HEK293 (cell line): ENCODE data around the gene FAM180A.

ENCODE experiments used
- CTCF ChIA-PET: fragments of 350-600 bp; formaldehyde crosslinking; extraction: SDS; loops from one replicate; lab custom pipeline; 2021; ENCODE audit warnings: antibody characterized with exemption; lab: Yijun Ruan, JAX
- POLR2A ChIA-PET: fragments of 300-600 bp; formaldehyde crosslinking; extraction: SDS; loops from one replicate; lab custom pipeline; 2020; ENCODE audit warnings: antibody characterized with exemption, inconsistent platforms; lab: Yijun Ruan, JAX
- H3K27ac ChIP-seq: fragments of 200-500 bp; sonication (Bioruptor generic); 2 replicates; pipeline ENCODE4 v1.5.1; 2014; ENCODE audit warnings: low read depth, low read length, control low read depth, inconsistent platforms; ENCODE audit errors: extremely low read depth
- H3K36me3 ChIP-seq, 2 experiments: fragments of 200-500 bp in 1 of 2; sonication (Bioruptor generic) in 1 of 2; 1 replicate in 1 of 2; 2 replicates in 1 of 2; pipeline ENCODE4 v1.5.1; 2014 to 2017; ENCODE audit warnings: inconsistent platforms in 2 of 2, low read length in 2 of 2; ENCODE audit not compliant: control insufficient read depth in 2 of 2, insufficient read depth in 1 of 2
- H3K4me1 ChIP-seq: fragments of 200-500 bp; sonication (Bioruptor generic); 2 replicates; pipeline ENCODE4 v1.5.1; 2014; ENCODE audit warnings: mild to moderate bottlenecking, low read length, inconsistent platforms; ENCODE audit not compliant: control insufficient read depth, insufficient read depth
- H3K4me3 ChIP-seq: 2 replicates; pipeline ENCODE4 v1.5.1; 2011; ENCODE audit warnings: low read depth, mild to moderate bottlenecking, control low read depth, low read length, moderate library complexity
- H3K9me3 ChIP-seq: fragments of 200-500 bp; sonication (Bioruptor generic); 2 replicates; pipeline ENCODE4 v1.5.1; 2014; ENCODE audit warnings: low read depth, low read length, inconsistent platforms; ENCODE audit not compliant: control insufficient read depth, insufficient read depth
- EGR2 ChIP-seq: fragments of 450-650 bp; formaldehyde crosslinking; IDR thresholded peaks from 2 replicates; pipeline ENCODE4 v1.5.1; 2016; ENCODE audit warnings: low read depth, missing biosample characterization, missing genetic modification characterization
- INSM2 ChIP-seq: fragments of 450-650 bp; formaldehyde crosslinking; IDR thresholded peaks from 2 replicates; pipeline ENCODE4 v1.5.1; 2016; ENCODE audit warnings: missing biosample characterization, missing genetic modification characterization
- MYNN ChIP-seq: fragments of 450-650 bp; formaldehyde crosslinking; IDR thresholded peaks from 2 replicates; pipeline ENCODE4 v1.5.1; 2016; ENCODE audit warnings: missing biosample characterization, missing genetic modification characterization, borderline replicate concordance
- TCF7L2 ChIP-seq: IDR thresholded peaks from 2 replicates; pipeline ENCODE4 v1.6.1; 2011; ENCODE audit warnings: low read depth, mild to moderate bottlenecking, inconsistent platforms, low read length, moderate library complexity, borderline replicate concordance
- YY2 ChIP-seq: fragments of 450-650 bp; formaldehyde crosslinking; IDR thresholded peaks from 2 replicates; pipeline ENCODE4 v1.5.1; 2016; ENCODE audit warnings: missing biosample characterization, missing genetic modification characterization
- ZBTB48 ChIP-seq: fragments of 450-650 bp; formaldehyde crosslinking; IDR thresholded peaks from 2 replicates; pipeline ENCODE4 v1.5.1; 2016; ENCODE audit warnings: missing biosample characterization, missing genetic modification characterization
- ZFP41 ChIP-seq: fragments of 450-650 bp; formaldehyde crosslinking; IDR thresholded peaks from 2 replicates; pipeline ENCODE4 v1.5.1; 2016; ENCODE audit warnings: missing biosample characterization, missing genetic modification characterization, borderline replicate concordance
- ZNF121 ChIP-seq: fragments of 450-650 bp; formaldehyde crosslinking; IDR thresholded peaks from 2 replicates; pipeline ENCODE4 v1.5.1; 2016; ENCODE audit warnings: missing biosample characterization, missing genetic modification characterization
- ZNF155 ChIP-seq: fragments of 450-650 bp; formaldehyde crosslinking; IDR thresholded peaks from 2 replicates; pipeline ENCODE4 v1.5.1; 2016; ENCODE audit warnings: missing biosample characterization, missing genetic modification characterization
- ZNF174 ChIP-seq: fragments of 450-650 bp; formaldehyde crosslinking; IDR thresholded peaks from 2 replicates; pipeline ENCODE4 v1.5.0; 2017; ENCODE audit warnings: missing biosample characterization, mild to moderate bottlenecking, missing genetic modification characterization
- ZNF248 ChIP-seq: fragments of 450-650 bp; formaldehyde crosslinking; IDR thresholded peaks from 2 replicates; pipeline ENCODE4 v1.5.1; 2017; ENCODE audit warnings: missing biosample characterization, missing genetic modification characterization
- ZNF501 ChIP-seq: fragments of 450-650 bp; formaldehyde crosslinking; IDR thresholded peaks from 2 replicates; pipeline ENCODE4 v1.5.1; 2016; ENCODE audit warnings: missing biosample characterization, missing genetic modification characterization
- ZNF529 ChIP-seq: fragments of 450-650 bp; formaldehyde crosslinking; IDR thresholded peaks from 2 replicates; pipeline ENCODE4 v1.5.1; 2017; ENCODE audit warnings: missing genetic modification characterization, missing biosample characterization; ENCODE audit not compliant: insufficient replicate concordance
- ZNF692 ChIP-seq: fragments of 450-650 bp; formaldehyde crosslinking; IDR thresholded peaks from 2 replicates; pipeline ENCODE4 v1.5.1; 2016; ENCODE audit warnings: missing biosample characterization, missing genetic modification characterization
- ZNF791 ChIP-seq: fragments of 450-650 bp; formaldehyde crosslinking; IDR thresholded peaks from 2 replicates; pipeline ENCODE4 v1.5.1; 2016; ENCODE audit warnings: missing biosample characterization, missing genetic modification characterization
- ZNF843 ChIP-seq: fragments of 450-650 bp; formaldehyde crosslinking; IDR thresholded peaks from 2 replicates; pipeline ENCODE4 v1.5.1; 2016; ENCODE audit warnings: missing biosample characterization, missing genetic modification characterization
- TF ChIP-seq, protein P1 (sequence below): fragments of 450-650 bp; formaldehyde crosslinking; IDR thresholded peaks from 2 replicates; pipeline ENCODE4 v1.5.1; 2017; ENCODE audit warnings: missing biosample characterization, missing genetic modification characterization

Gene FAM180A

GRCh38 chr7:135755351-135755753 is 6.7 kb upstream of the FAM180A start (continued):
- TF ChIP-seq ZNF248 (no peak), ZFP41 (tag by site-specific recombination) (no peak), ZNF692 (tag by site-specific recombination) (no peak), ZNF121 (tag by site-specific recombination) (no peak), ZNF791 (tag by site-specific recombination) (no peak)
- TF ChIP-seq, protein P1, sequence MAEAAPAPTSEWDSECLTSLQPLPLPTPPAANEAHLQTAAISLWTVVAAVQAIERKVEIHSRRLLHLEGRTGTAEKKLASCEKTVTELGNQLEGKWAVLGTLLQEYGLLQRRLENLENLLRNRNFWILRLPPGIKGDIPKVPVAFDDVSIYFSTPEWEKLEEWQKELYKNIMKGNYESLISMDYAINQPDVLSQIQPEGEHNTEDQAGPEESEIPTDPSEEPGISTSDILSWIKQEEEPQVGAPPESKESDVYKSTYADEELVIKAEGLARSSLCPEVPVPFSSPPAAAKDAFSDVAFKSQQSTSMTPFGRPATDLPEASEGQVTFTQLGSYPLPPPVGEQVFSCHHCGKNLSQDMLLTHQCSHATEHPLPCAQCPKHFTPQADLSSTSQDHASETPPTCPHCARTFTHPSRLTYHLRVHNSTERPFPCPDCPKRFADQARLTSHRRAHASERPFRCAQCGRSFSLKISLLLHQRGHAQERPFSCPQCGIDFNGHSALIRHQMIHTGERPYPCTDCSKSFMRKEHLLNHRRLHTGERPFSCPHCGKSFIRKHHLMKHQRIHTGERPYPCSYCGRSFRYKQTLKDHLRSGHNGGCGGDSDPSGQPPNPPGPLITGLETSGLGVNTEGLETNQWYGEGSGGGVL (tag by site-specific recombination): no peak
- TF ChIP-seq, all 188 proteins: peak for 0

DNA sequence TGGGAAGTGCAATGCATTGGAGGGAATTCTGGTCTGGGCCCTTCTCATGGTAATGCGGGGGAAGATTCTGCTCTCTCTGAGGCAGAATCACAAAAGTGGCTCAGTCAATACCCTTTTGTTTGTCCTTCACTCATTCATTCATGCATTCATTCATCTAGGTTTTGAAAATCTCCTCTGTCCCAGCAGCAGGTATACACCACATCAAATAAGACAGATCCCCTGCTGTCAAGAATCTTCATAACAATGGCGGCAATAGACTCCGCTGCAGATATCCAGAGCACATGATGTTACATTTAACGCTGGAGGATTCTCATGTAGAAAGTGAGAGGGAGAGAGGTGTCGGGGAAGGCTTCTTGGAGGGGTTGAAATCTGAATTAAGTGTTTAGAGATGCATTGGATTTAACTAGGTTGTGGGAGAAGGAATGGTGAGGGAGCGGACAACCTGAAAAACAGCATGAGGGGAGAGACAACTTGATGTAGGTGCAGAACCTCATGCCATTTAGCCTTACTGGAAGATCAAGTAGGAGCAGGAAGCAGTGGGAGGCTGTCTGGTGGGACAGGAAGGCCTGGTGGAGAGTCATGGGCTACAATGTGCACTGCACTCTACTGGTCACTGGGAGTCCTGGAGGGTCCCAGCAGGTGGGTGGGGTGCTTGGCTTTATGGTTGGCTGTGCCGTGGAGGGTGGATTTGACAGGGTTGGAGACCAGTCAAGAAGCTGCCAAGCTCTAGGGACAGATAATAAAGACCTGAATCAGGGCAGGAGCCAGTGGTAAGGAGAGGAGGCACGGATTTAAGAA is 5.2 kb upstream of the FAM180A start:
- H3K9me3 ChIP-seq: no peaks in the 10 kb centered on the region
- POLR2A ChIA-PET: no interaction called here
- no peaks in the 10 kb centered on the region for H3K36me3 ChIP-seq
- no peak overlapping the region for H3K27ac ChIP-seq
- TF ChIP-seq EGR2 (tag by site-specific recombination): 0 out of 2 replicates have a peak, but pooled peaks have one; percentile 10
- no peak for TF ChIP-seq YY2 (tag by site-specific recombination)
- TF ChIP-seq, all 188 proteins: peak for 1
- Histone ChIP-seq H3K4me3 (no peak overlapping the region), H3K4me1 (no peaks in the 10 kb centered on the region)
- CTCF ChIA-PET: no interaction called here

- Histone ChIP-seq H3K9me3 (no peaks in the 10 kb centered on the region), H3K36me3 (no peaks in the 10 kb centered on the region), H3K4me3 (no peak overlapping the region), H3K4me1 (no peaks in the 10 kb centered on the region), H3K27ac (no peak overlapping the region)
- POLR2A ChIA-PET: no interaction called here
- CTCF ChIA-PET: interaction anchor here (0.7 kb wide), 1 partner anchor 404 kb away, joined by 3 read pairs; no protein-coding TSS in a partner anchor
- no peak for TF ChIP-seq INSM2 (tag by site-specific recombination)
Observed at GRCh38 chr7:135747366-135747765, 1.2 kb downstream of the FAM180A start.

DNA sequence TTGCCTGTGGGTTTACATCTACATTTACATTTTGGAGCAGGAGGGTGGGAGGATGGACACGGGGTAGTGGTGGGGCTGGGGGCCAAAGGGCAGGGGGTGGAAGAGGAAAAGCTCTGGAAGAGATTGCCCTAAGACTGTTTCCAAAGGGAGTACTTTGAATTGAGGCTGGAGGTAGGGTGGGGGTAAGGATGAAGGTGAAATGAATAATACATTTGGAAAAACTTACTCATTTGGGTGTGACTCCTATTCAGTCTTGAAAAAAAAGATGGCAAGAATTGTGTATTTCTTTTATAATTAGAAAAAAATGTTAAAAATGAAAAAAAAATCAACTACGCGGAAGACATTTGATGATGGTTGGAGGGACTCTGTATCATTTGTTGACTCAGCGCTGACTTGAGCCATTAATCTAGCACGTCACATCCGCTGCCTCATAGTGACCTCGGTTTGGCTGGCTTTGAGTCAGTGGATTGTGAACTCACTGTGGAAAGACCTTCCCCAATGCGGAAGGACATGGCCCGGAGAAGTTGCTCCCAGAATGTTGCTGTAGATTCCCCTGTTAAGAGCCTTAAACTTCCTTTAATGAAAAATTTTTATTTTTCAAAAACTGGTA is 2.8 kb downstream of the FAM180A start:
- ChIA-PET CTCF (interaction anchor here (0.6 to 1.1 kb wide), 3 partner anchors 9 to 564 kb away, joined by 3 read pairs; no protein-coding TSS in a partner anchor), POLR2A (no interaction called here)
- no peak for TF ChIP-seq ZBTB48
- TF ChIP-seq TCF7L2: no peak
- TF ChIP-seq ZNF501: no peak
- TF ChIP-seq ZNF843: no peak
- TF ChIP-seq ZNF174 (tag by site-specific recombination): no peak
- TF ChIP-seq ZNF529: peak; percentile 85
- TF ChIP-seq ZNF155 (tag by site-specific recombination): no peak
- TF ChIP-seq MYNN (tag by site-specific recombination): no peak
- Histone ChIP-seq H3K9me3 (no peaks in the 10 kb centered on the region), H3K4me1 (no peaks in the 10 kb centered on the region), H3K36me3 (no peaks in the 10 kb centered on the region), H3K27ac (no peak overlapping the region), H3K4me3 (no peak overlapping the region)
